CD4-positive, alpha-beta T cell (primary cell): ENCODE data around the gene ACSL4. TPM values are rescaled to one million over a fixed set of nuclear protein-coding genes. Genes with fewer than 3 reads are reported as not detected.

ENCODE experiments used
- ATAC-seq: fragments of 200-7000 bp; cut with Tn5 transposase; one replicate; pipeline ENCODE4 v1.10.0; 2022; ENCODE audit warnings: mild to moderate bottlenecking; ENCODE audit not compliant: poor library complexity
- CTCF ChIA-PET: fragments of 350-600 bp; sonication (Branson Sonifier 250); formaldehyde crosslinking; loops from one replicate; lab custom pipeline; 2021; ENCODE audit warnings: antibody characterized with exemption, inconsistent platforms; lab: Charles Lee
- POLR2A ChIA-PET: fragments of 350-600 bp; sonication (Branson Sonifier 250); formaldehyde crosslinking; loops from one replicate; lab custom pipeline; 2021; ENCODE audit warnings: antibody characterized with exemption, inconsistent platforms; lab: Charles Lee
- DNase-seq, 14 experiments: peaks; one replicate each; pipeline ENCODE4 v3.0.0-alpha.2; 2013 to 2020; ENCODE audit warnings: mixed read lengths in 2 of 14
- H3K27ac ChIP-seq, 2 donors: one replicate each; pipeline versions ENCODE4 v1.5.1 to v1.7.0; 2013; ENCODE audit warnings: low read length in 2 of 2, low read depth in 1 of 2, mild to moderate bottlenecking in 1 of 2
- H3K27me3 ChIP-seq, 2 experiments: 1 replicate in 1 of 2; 2 replicates in 1 of 2; pipeline versions ENCODE4 v1.6.1 to v1.7.0; 2013; ENCODE audit warnings: low read length in 2 of 2, control low read depth in 1 of 2, mild to moderate bottlenecking in 1 of 2, moderate library complexity in 1 of 2; ENCODE audit not compliant: insufficient read depth in 2 of 2, control insufficient read depth in 1 of 2
- H3K36me3 ChIP-seq: one replicate; pipeline ENCODE4 v1.6.1; 2013; ENCODE audit warnings: low read length, control low read depth; ENCODE audit not compliant: insufficient read depth
- H3K4me1 ChIP-seq: one replicate; pipeline ENCODE4 v1.6.1; 2013; ENCODE audit warnings: low read length, control low read depth; ENCODE audit not compliant: insufficient read depth
- H3K4me3 ChIP-seq: one replicate; pipeline ENCODE4 v1.5.1; 2013; ENCODE audit warnings: mild to moderate bottlenecking, low read length, moderate library complexity
- H3K9me3 ChIP-seq, 2 experiments: 1 replicate in 1 of 2; 2 replicates in 1 of 2; pipeline versions ENCODE4 v1.6.1 to v1.7.0; 2013; ENCODE audit warnings: low read length in 2 of 2, mild to moderate bottlenecking in 2 of 2, control low read depth in 1 of 2, moderate library complexity in 1 of 2; ENCODE audit not compliant: control insufficient read depth in 1 of 2, insufficient read depth in 1 of 2
- H3K27ac Mint-ChIP-seq: one replicate; pipeline ENCODE4 v1.8.0; 2020; ENCODE audit warnings: mixed read lengths
- H3K27me3 Mint-ChIP-seq: one replicate; pipeline ENCODE4 v1.8.0; 2021; ENCODE audit warnings: mixed read lengths
- H3K36me3 Mint-ChIP-seq: one replicate; pipeline ENCODE4 v1.8.0; 2021; ENCODE audit warnings: low read depth, mixed read lengths
- H3K4me1 Mint-ChIP-seq: one replicate; pipeline ENCODE4 v1.8.0; 2021; ENCODE audit warnings: low read depth, mixed read lengths
- H3K4me3 Mint-ChIP-seq: one replicate; pipeline ENCODE4 v1.8.0; 2020; ENCODE audit warnings: mild to moderate bottlenecking, mixed read lengths
- H3K9me3 Mint-ChIP-seq: one replicate; pipeline ENCODE4 v1.8.0; 2020; ENCODE audit warnings: mixed read lengths
- intact Hi-C, 2 experiments: fragments of 100-400 bp; cut with DNase I in 1 of 2; cut with micrococcal nuclease in 1 of 2; formaldehyde crosslinking; loops; one replicate each; pipeline versions ENCODE4 v1.15.1 to v1.9.0; 2023 to 2025; cut with DNase I, micrococcal nuclease
- total RNA-seq, 174 experiments: library from RNA in 2 of 174; stranded (reverse) in 2 of 174; gene quantifications; one replicate each; pipeline ENCODE4 v1.2.3 and lab custom pipeline; 2021 to 2026
- TF ChIP-seq, protein P1 (sequence below): fragments of 200-600 bp; IDR thresholded peaks from one replicate; pipeline ENCODE4 v1.8.0; 2022; ENCODE audit warnings: antibody characterized with exemption, mild to moderate bottlenecking

The ACSL4 gene
- total RNA-seq, 2 experiments from 2014 or later, result 11.1 to 14.5 TPM

DNA sequence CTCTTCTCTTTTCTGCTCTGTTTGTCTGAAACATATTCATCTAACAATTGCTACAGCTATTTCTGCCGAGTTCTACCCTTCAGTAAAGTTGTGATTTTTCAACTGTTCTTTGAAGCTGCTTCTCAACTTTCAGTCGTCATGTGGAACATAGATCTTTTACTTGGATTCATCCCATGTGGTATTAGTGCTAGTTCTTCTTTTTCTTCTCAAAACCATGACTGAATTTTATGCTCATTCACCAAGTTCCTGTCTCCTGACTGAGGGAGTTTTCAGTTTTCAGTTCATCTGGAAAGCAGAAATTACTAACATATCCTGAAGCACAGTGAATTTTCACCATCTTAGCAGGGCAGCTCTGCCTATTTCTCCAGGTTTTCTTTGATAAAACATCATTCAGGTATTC is 12.1 kb downstream of the ACSL4 start:
- ATAC-seq (no peak), DNase-seq (peak in 2 of 14 experiments; percentile 13 to 16)
- Histone ChIP-seq H3K4me3 (no peak overlapping the region), H3K4me1 (no peaks in the 10 kb centered on the region), H3K27ac (no peak overlapping the region), H3K27me3 (no peaks in the 10 kb centered on the region), H3K9me3 (no peaks in the 10 kb centered on the region), H3K36me3 (no peaks in the 10 kb centered on the region)
- intact Hi-C loops, result no loop called here
- Mint-ChIP-seq H3K9me3 (no peaks in the 10 kb centered on the region), H3K4me1 (peaks cover 34% of the 10 kb centered on the region), H3K27ac (no peak overlapping the region), H3K36me3 (no peaks in the 10 kb centered on the region), H3K27me3 (no peaks in the 10 kb centered on the region), H3K4me3 (no peak overlapping the region)
- ChIA-PET CTCF (interaction anchor here (2.3 kb wide), 1 partner anchor 136 kb away, joined by 7 read pairs; no protein-coding TSS in a partner anchor), POLR2A (no interaction called here)
- TF ChIP-seq, protein P1, sequence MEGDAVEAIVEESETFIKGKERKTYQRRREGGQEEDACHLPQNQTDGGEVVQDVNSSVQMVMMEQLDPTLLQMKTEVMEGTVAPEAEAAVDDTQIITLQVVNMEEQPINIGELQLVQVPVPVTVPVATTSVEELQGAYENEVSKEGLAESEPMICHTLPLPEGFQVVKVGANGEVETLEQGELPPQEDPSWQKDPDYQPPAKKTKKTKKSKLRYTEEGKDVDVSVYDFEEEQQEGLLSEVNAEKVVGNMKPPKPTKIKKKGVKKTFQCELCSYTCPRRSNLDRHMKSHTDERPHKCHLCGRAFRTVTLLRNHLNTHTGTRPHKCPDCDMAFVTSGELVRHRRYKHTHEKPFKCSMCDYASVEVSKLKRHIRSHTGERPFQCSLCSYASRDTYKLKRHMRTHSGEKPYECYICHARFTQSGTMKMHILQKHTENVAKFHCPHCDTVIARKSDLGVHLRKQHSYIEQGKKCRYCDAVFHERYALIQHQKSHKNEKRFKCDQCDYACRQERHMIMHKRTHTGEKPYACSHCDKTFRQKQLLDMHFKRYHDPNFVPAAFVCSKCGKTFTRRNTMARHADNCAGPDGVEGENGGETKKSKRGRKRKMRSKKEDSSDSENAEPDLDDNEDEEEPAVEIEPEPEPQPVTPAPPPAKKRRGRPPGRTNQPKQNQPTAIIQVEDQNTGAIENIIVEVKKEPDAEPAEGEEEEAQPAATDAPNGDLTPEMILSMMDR, result no peak

DNA sequence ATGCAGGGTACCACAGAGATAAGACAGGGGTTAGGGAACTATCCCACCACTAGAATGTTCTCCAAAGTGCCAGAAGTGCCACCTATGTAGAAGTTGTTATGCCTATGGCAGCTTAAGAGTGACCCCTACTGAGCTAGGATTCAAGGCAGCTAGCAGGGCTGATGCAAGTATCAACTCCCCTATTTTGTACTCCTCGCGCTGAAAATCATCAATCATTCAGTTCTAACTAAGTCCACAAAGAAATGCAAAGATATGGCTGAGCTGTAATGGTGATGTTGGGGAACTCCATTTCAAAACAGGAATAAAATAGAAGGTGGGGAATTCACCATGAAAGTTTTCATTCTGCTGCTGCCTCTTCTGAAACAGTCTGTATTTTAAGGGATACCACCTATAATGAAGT is 13.8 kb downstream of the ACSL4 start:
- ATAC-seq, result no peak
- ChIA-PET CTCF (interaction anchor here (0.7 to 2.3 kb wide), 2 partner anchors 15 to 138 kb away, joined by 3 to 7 read pairs; no protein-coding TSS in a partner anchor), POLR2A (interaction anchor here (0.9 to 1.4 kb wide), 2 partner anchors 13 to 15 kb away, joined by 3 to 4 read pairs; no protein-coding TSS in a partner anchor)
- Histone ChIP-seq H3K4me3 (no peak overlapping the region), H3K4me1 (no peaks in the 10 kb centered on the region), H3K27ac (no peak overlapping the region), H3K27me3 (no peaks in the 10 kb centered on the region), H3K9me3 (no peaks in the 10 kb centered on the region), H3K36me3 (no peaks in the 10 kb centered on the region)
- peak overlapping the region; percentile 5 for H3K27ac Mint-ChIP-seq
- H3K27me3 Mint-ChIP-seq, result no peaks in the 10 kb centered on the region
- DNase-seq, result no peak
- H3K4me1 Mint-ChIP-seq, result peaks cover 34% of the 10 kb centered on the region
- H3K4me3 Mint-ChIP-seq, result no peak overlapping the region
- no peaks in the 10 kb centered on the region for H3K36me3 Mint-ChIP-seq
- TF ChIP-seq, protein P1, result no peak
- no peaks in the 10 kb centered on the region for H3K9me3 Mint-ChIP-seq
- intact Hi-C loops, result loop anchor here in 1 of 2 experiments (10.0 kb wide), 1 partner anchor 166 kb away; no protein-coding TSS in a partner anchor

DNA sequence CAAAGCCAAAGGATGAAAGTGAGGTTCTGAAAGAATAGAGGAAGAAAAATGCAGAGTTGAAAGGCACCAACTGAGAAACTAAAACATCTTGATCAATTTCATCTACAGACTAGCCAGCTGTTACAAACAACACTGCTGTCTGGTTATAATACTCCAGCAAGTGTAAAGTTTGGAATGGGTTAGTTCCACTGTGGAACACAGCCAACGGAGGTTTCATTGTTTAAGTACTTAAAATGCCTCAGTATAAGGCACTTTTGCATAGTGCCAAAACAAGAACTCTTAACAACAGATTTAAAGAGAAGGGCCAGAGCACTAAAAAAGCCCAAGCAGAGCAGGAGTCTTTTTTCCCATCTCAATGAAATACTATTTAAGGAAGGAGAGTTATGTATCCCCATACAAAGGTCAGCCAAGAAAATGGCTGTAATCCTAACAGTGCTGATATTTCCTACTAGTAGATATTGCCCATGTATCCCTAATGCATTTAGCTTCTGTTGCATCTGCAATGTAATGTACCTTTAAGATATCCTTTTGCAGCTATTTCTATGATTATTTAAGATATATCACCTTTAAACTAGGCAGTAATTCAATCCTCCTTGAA is 16.5 kb downstream of the ACSL4 start:
- H3K27ac Mint-ChIP-seq, result no peak overlapping the region
- ATAC-seq, result no peak

More for the DNA sequence above, 16.5 kb downstream of the ACSL4 start:
- POLR2A ChIA-PET, result no interaction called here
- H3K27ac ChIP-seq, result no peak overlapping the region
- H3K9me3 ChIP-seq, result no peaks in the 10 kb centered on the region
- Mint-ChIP-seq H3K27me3 (no peaks in the 10 kb centered on the region), H3K4me1 (peaks cover 36% of the 10 kb centered on the region), H3K4me3 (no peak overlapping the region), H3K9me3 (no peaks in the 10 kb centered on the region), H3K36me3 (peaks cover 4% of the 10 kb centered on the region)
- H3K4me1 ChIP-seq, result no peaks in the 10 kb centered on the region
- DNase-seq, result no peak
- TF ChIP-seq, protein P1, result no peak
- CTCF ChIA-PET, result interaction anchor here (5.4 kb wide), 1 partner anchor 140 kb away, joined by 41 read pairs; no protein-coding TSS in a partner anchor
- no peaks in the 10 kb centered on the region for H3K27me3 ChIP-seq
- intact Hi-C loops, result loop anchor here in 1 of 2 experiments (10.0 kb wide), 1 partner anchor 168 kb away; no protein-coding TSS in a partner anchor
- no peaks in the 10 kb centered on the region for H3K36me3 ChIP-seq
- no peak overlapping the region for H3K4me3 ChIP-seq
